HPDE6-E6E7 (cell line): Measurements from ENCODE around the gene RPE.

Experiments used
- DNase-seq: peaks from one replicate; pipeline ENCODE4 v3.0.0; 2011; ENCODE audit warnings: missing footprints; ENCODE audit errors: extremely low spot score

Gene RPE

DNA sequence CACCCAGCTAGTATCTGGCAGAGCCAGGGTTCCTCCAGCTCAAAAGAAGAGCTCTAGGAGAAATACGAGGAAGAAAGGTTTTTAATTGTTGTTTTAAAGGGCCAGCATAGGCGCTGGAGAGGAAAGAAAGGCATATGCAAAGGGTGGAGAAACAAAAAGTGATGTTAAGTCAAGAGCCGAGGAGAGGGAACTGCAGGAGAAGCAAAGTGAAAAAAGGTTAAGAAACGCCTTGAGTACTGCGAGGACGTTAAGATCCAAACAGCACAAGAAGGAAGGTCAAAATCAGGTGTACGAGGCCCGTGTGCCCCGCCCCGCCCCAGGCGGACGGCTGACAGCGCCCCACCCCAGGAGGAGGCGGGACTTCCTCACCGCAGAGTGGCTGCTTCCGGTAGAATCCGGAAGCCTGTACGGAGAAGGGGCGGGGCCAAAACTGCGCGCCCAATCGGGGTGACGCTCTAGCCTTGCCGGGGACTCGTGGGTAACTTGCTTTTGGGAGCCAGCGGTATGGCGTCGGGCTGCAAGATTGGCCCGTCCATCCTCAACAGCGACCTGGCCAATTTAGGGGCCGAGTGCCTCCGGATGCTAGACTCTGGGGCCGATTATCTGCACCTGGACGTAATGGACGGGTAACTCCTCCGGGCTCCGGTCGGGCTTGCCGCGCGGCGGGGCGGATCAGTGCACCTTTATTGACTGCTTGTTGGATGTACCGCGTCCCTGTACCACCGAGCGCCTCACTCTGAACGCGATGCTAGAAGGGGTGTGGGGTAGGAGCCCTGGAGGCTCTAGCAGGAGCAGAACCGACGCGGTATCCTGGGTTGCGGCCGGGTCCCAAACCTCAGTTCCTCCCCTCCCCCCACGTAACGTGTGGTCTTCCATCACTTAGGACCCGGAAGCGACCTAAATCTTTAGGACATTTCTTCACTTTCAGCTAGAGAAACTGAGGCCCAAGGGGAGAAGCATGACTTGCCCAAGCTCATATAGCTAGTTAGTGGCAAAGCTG lies at the start of gene RPE:
Gene RPE (plus strand): TSS at position 481 of the 1,000 bp plus-strand sequence. CDS start 24 bp downstream, at position 505.
- peak; percentile 78 for DNase-seq

DNA sequence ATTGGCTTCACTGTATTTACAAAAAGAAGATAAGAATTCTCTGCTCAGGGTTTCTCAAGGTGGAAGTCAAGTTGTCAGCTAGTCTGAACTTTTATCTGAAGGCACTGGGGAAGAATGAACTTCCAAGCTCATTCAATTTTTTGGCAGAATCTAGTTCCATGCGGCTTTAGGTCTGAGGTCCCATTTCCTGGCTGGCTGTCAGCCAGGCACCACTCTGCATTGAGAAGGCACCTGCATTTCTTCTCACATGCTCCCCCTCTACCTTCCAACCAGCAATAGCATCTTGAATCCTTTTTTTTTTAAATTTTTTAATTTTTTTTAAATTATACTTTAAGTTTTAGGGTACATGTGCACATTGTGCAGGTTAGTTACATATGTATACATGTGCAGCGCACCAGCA lies 46.2 kb upstream of the RPE start:
- DNase-seq, result no peak

DNA sequence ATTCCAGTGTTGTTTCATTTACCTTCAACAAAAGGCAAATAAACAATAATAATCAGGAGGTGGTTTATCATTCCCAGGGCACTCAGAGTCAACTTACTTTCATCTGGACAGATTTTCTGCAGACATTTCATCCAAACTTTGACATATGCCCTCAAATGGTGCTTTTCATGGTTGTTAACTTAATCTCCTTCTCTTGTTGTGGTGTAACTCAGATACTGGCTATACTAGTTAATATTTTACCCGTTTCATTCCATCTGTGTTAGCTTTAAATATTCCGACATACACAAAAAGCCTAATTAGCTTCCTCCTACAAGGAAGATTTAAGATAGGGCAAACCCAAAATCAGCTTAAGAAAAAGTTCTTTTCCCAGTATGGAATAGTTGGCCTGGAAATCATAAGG lies 44.4 kb upstream of the RPE start:
- DNase-seq, result no peak

GRCh38 chr2:209960045-209960444 lies 42.4 kb upstream of the RPE start:
- DNase-seq, result no peak

- DNase-seq, result peak; percentile 29
These were observed 41.5 kb upstream of the RPE start for GRCh38 chr2:209960676-209961630.

DNA sequence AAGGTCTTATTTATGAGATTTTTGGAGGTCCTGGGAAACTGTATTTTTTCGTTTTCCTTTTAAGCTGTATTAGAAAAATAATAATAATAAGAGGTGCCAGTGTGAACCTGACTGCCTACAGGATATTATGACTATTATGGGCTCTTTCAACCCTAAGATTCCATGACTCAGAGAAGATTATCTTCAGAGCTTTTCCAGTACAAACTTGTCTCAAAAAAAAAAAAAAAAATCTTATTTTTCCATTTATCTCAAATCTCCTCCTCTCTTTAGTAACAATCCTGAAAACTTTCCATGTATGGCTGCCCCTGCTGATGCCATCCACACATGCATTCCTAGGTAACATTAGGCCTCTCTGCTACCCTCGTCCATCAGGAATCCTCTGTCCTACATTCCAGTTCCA lies 36.7 kb upstream of the RPE start:
- DNase-seq, result peak; percentile 36

DNA sequence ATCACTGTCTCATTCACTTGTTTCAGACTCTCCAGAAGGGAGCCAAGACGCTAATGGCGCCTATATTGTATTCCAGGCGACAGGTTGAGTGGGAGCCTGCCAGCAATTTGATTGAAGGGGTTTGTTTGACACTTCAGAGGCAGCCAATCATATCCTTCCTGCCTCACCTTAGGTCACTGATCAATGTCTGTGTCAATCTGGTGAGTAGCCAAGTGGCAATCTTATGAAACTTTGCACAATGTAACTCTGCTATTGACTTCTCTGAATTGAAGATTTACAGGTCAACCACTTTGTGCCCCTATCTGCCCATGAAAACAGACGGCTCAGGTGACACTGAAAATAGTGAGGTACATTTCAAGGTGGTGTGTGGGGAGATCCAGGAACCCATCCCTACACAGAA lies 32.7 kb upstream of the RPE start:
- DNase-seq, result no peak

- no peak for DNase-seq
These were observed 32.2 kb upstream of the RPE start for GRCh38 chr2:209970271-209970670.

DNA sequence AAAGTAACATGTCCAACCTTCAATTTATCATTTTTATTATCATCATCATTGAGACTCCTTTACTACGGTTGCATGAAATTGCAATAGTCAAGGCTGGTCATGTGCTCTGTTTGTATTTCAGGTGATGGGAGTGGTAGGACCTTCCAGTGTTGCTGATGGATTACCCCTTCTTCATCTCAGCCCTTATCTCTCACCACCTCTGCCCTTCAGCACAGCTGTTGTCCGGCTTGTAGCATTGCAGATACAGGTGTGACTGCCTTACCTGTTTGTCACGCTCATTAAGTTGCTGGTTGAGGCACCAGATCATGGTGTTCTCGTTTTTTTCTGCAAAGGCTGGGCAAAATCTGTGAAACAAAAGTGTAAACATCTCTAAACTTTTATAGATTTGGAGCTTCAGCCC lies 31.7 kb upstream of the RPE start:
- DNase-seq, result no peak

GRCh38 chr2:209973328-209973727 lies 29.1 kb upstream of the RPE start:
- DNase-seq, result no peak

DNA sequence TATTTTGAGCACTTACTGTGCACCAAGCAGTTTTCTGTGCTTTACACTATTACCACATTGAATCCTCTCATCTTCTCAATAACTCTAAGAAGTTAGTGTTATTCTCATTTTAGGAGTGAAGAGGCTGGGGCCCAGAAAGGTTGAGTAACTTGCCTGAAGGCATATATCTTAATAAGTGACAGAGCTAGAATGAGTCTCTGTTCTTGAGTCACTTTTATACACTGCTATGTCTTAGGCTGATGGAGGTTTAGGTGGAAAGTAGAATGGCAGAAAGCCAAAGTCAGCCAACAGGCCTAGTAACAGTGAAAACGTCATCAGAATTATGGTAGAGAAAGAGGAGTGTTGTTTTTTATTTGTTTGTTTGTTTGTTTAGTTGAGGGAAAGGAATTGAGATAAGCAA lies 27.9 kb upstream of the RPE start:
- DNase-seq, result peak; percentile 21

GRCh38 chr2:209976698-209977385 lies 25.6 kb upstream of the RPE start:
- no peak for DNase-seq

DNA sequence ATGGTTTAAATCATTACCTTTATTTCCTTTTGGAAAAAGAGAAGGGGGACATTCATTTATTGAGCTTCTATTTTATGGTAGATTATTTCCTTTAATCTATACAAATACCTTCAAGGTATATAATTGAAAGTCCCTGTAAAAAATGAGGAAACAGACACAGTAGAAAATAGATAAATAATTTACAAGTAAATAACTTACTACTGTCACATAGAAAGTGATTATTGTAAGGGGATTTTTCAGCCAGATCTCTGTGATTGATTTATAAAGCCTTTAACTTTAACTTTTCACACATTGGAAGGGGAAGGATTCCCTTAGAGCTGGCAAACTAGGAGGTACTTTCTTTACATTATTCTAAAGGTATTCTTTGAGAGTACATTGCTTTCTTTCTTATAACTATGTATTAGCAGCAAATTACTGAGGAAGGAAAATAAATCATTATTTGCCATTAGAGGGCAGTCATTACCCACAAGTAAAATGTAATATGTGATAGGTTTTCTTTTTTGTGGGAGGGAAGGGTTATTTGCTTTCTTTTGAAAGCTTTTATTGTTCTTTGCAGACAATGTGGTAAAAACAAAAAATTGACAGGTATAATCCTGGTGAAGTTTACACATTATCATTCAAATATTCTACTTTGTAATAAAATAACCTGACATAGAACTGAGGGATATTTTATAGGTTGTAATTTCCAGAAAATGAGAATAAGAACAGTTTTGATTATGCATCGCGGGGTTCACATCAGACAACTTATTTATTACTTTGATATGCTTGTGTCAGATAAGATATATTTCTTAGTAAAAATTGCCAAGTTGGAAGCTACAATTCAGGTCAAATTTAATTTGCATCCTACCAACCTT lies 24.8 kb upstream of the RPE start:
- DNase-seq, result peak; percentile 20

- no peak for DNase-seq
These were observed 18.1 kb upstream of the RPE start for GRCh38 chr2:209984291-209984690.

GRCh38 chr2:209985874-209986273 lies 16.6 kb upstream of the RPE start:
- DNase-seq, result no peak

GRCh38 chr2:209986415-209986814 lies 16.0 kb upstream of the RPE start:
- no peak for DNase-seq

DNA sequence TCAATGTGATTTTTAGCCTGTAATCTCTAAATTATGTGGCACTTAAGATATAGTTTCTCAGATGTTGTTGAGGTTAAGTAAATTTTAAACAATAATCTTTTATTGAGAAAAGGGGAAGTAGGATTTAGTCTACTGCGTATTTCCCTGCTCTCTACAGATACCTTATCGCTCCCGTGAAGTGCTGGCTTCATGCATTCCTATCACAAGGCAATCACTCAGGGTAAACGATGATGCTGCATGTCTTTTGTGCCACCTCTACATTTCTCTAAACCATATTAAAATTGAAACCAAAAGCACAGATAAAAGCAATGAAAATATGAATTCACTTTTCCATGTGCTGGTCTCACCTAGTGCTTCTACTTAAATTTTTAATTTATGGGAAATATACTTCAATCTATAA lies 14.4 kb upstream of the RPE start:
- no peak for DNase-seq

DNA sequence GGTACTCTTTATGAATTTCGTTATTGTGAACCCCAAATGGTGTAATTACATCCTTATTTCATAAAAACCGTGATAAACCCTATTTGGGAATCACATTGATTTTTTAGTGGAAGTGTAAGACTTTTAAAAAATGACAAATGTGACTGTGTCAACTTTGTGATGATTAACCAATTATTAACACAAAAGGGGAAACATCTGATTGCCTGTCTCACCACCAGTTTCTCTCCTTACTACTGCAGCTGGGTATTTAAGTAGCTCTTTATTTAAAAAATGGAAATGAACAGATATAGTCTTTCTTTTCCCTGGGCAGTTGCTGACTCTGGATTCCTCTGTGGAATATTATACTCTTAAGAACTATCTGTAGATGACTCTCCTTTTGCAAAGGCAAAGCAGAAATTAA lies 11.6 kb upstream of the RPE start:
- DNase-seq, result no peak

DNA sequence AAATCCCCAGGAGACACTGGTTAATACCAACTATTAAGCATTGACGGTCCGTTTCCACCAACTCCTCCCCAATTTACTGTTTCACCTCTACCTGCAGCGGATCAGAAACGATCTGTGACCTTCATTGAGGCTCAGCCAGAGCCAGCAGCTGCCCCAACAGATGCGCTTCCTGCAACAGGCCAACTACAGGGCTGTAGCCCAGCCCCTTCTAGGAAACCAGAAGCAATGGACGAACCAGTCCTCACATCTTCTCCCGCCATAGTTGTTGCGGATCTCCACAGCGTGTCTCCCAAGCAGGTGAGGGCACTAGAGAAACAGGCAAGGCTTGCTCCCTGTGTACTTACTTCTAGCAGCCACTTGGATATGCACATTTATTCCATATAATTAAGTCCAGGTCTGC lies 8.5 kb upstream of the RPE start:
- DNase-seq, result no peak

GRCh38 chr2:209998596-209998995 lies 3.8 kb upstream of the RPE start:
- no peak for DNase-seq
